Thyroid gland (tissue), 4 donors: ENCODE data around the gene MRPL17. TPM values are rescaled to one million over a fixed set of nuclear protein-coding genes. Genes with fewer than 3 reads are reported as not detected.

Experiments used
- DNase-seq, 2 donors: peaks; one replicate each; pipeline ENCODE4 v3.0.0-alpha.2; 2019
- H3K27ac ChIP-seq, 3 donors: fragments of 200-600 bp; sonication (generic); 1 replicate in 2 of 3; 2 replicates in 1 of 3; pipeline ENCODE4 v1.5.1; 2016 to 2019; ENCODE audit warnings: mild to moderate bottlenecking in 1 of 3, moderate library complexity in 1 of 3
- H3K27me3 ChIP-seq: fragments of 200-600 bp; sonication (generic); one replicate; pipeline ENCODE4 v1.5.1; 2019
- H3K36me3 ChIP-seq, 2 donors: fragments of 200-600 bp; sonication (generic); one replicate each; pipeline ENCODE4 v1.5.1; 2016 to 2019
- H3K4me1 ChIP-seq, 2 donors: fragments of 200-600 bp; sonication (generic); one replicate each; pipeline ENCODE4 v1.5.1; 2017 to 2019
- H3K4me3 ChIP-seq, 3 donors: fragments of 200-600 bp; sonication (generic); replicated peaks in 1 of 3; 1 replicate in 2 of 3; 2 replicates in 1 of 3; pipeline ENCODE4 v1.5.1; 2016; ENCODE audit warnings: mild to moderate bottlenecking in 1 of 3
- H3K9me3 ChIP-seq: fragments of 200-600 bp; sonication (generic); one replicate; pipeline ENCODE4 v1.5.1; 2017
- POLR2A ChIP-seq, 2 donors: fragments of 450-650 bp; IDR thresholded peaks; one replicate each; pipeline ENCODE4 v1.6.1; 2017; ENCODE audit warnings: antibody characterized with exemption in 2 of 2, mild to moderate bottlenecking in 2 of 2, moderate library complexity in 1 of 2
- WGBS, 2 donors: methylation state at CpG; one replicate each; pipeline ENCODE4 v1.1.5; 2017; 5-methylcytosine and 5-hydroxymethylcytosine counted together
- intact Hi-C: fragments of 100-400 bp; cut with DNase I; formaldehyde crosslinking; loops from one replicate; pipeline ENCODE4 v1.15.1; 2023
- total RNA-seq, 4 donors: library from RNA; depleted of rRNA; stranded (reverse); fragments of >200 nt; gene quantifications; one replicate each; pipeline ENCODE4 v1.2.3, GENCODE V29; 2016
- TF ChIP-seq, protein P1 (sequence below), 6 experiments: fragments of 200-600 bp in 3 of 6; fragments of 450-650 bp in 3 of 6; sonication (generic) in 3 of 6; IDR thresholded peaks; one replicate each; pipeline ENCODE4 v1.5.1; 2016 to 2019; ENCODE audit warnings: antibody characterized with exemption in 6 of 6, mild to moderate bottlenecking in 2 of 6, inconsistent platforms in 1 of 6, moderate library complexity in 1 of 6

MRPL17 gene
- total RNA-seq, 4 donors from 2014 or later: 37.8 to 579 (median 144) TPM

DNA sequence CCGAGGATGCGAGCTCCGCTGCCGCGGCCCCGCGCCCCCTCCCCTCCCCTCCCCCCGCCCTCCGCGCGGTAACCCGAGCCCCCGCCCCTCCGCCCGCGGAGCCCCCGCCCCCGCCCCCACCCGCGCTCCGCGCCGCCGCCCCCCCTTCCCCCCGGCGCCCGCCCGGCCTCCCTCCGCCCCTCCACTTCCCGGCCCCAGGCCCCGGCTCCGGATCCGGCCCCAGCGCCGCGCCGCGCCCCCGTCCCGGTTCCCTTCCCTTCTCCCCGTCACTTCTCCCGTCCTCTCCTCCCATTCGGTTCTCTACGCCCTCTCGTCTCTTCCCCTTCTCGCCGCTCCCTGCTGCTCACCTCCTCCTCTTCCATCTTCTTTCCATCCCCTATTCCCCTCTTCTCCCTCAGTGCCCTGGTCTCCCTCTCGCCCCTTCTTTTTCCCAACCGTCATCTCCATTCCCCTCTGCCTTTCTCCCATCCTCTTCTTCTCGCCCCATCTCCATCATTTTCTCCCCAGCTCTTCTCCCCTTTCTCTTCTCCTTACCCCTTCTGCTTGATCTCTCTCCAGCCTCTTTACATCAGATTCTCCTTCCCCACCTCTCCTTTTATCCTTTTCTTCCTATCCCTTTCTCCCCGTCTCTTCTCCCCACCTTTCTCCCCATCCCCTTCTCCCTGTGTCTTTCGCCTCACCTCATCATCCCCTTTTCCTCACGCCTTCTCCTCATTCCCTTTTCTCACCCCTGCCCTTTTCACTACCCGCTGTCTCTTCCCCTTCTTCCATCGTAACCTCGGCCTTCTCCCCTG is 27.2 kb downstream of the MRPL17 start, which contains the start of gene DCHS1:
Gene DCHS1 (minus strand): TSS at position 20 of the 794 bp plus-strand sequence. CDS start 14,196 bp downstream, outside the sequence.
- Histone ChIP-seq H3K27me3 (no peaks in the 10 kb centered on the region), H3K4me1 (no peaks in the 10 kb centered on the region), H3K9me3 (no peaks in the 10 kb centered on the region), H3K27ac (peak within 1 kb of the TSS in 1 of 3 donors; percentile 30), H3K36me3 (no peaks in the 10 kb centered on the region), H3K4me3 (peak within 1 kb of the TSS in 1 of 3 donors; percentile 31)
- WGBS, 2 donors: 18 to 20% methylated on average over 19 to 22 of the region's 56 CpGs
- intact Hi-C loops: no loop called here
- TF ChIP-seq POLR2A (IDR thresholded peaks at IDR 0.05): no peak
- TF ChIP-seq, protein P1, sequence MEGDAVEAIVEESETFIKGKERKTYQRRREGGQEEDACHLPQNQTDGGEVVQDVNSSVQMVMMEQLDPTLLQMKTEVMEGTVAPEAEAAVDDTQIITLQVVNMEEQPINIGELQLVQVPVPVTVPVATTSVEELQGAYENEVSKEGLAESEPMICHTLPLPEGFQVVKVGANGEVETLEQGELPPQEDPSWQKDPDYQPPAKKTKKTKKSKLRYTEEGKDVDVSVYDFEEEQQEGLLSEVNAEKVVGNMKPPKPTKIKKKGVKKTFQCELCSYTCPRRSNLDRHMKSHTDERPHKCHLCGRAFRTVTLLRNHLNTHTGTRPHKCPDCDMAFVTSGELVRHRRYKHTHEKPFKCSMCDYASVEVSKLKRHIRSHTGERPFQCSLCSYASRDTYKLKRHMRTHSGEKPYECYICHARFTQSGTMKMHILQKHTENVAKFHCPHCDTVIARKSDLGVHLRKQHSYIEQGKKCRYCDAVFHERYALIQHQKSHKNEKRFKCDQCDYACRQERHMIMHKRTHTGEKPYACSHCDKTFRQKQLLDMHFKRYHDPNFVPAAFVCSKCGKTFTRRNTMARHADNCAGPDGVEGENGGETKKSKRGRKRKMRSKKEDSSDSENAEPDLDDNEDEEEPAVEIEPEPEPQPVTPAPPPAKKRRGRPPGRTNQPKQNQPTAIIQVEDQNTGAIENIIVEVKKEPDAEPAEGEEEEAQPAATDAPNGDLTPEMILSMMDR (IDR thresholded peaks at IDR 0.05): no peak
- DNase-seq: no peak

DNA sequence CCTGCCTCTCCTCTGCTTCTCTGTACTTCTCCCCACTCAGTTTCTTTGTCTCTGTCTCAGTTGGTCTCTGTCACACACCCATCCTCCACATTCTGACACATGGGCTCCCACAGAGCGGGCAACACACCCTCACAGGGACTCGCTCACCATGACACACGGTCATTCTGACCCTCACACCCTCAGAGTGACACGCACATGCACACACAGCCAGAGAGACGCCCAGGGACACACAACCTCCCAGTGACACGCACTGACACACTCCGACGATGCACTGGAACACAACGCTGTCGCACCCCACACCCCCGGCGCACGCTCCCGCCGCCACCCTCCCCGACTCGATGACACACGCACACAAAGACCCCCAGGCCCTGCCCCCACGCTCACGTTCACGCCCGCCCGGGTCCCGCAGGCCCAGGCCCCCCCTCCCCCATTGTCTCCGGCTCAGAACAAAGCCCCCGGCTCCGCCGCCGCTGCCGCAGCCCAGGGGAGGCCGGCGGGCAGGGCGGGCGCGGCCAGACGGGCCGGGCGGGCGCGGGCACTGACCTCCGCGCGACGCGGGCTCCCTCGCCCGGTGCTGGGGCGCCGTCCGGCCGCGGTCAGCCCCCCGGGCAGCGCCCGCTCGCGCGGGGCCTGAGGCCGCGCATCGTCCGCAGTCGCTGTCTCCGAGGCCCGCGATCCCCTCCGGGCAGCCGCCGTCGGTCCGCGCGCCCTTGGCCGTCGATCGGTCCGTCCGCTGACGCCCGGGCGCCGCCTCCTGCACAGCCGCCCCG is 27.9 kb downstream of the MRPL17 start:
- 12 to 15% methylated on average over 8 to 10 of the region's 84 CpGs for WGBS, 2 donors
- H3K9me3 ChIP-seq: no peaks in the 10 kb centered on the region
- intact Hi-C loops: no loop called here
- H3K4me1 ChIP-seq: no peaks in the 10 kb centered on the region
- TF ChIP-seq, protein P1 (IDR thresholded peaks at IDR 0.05): no peak
- TF ChIP-seq POLR2A (IDR thresholded peaks at IDR 0.05): no peak
- H3K27ac ChIP-seq: peak overlapping the region in 1 of 3 donors; percentile 30
- no peaks in the 10 kb centered on the region for H3K36me3 ChIP-seq
- peak overlapping the region in 1 of 3 donors; percentile 31 for H3K4me3 ChIP-seq
- H3K27me3 ChIP-seq: no peaks in the 10 kb centered on the region
- peak; percentile 18 to 19 for DNase-seq

- no peaks in the 10 kb centered on the region for H3K36me3 ChIP-seq
- no peaks in the 10 kb centered on the region for H3K9me3 ChIP-seq
- TF ChIP-seq POLR2A (IDR thresholded peaks at IDR 0.05): no peak
- TF ChIP-seq, protein P1 (IDR thresholded peaks at IDR 0.05): no peak
- WGBS, 2 donors: 54 to 56% methylated on average over 9 of the region's 9 CpGs
- DNase-seq: no peak
- no peak overlapping the region for H3K4me3 ChIP-seq
- intact Hi-C loops: no loop called here
- no peak overlapping the region for H3K27ac ChIP-seq
- H3K4me1 ChIP-seq: no peaks in the 10 kb centered on the region
- no peaks in the 10 kb centered on the region for H3K27me3 ChIP-seq
Observed at GRCh38 chr11:6654281-6655019, 28.7 kb downstream of the MRPL17 start.

DNA sequence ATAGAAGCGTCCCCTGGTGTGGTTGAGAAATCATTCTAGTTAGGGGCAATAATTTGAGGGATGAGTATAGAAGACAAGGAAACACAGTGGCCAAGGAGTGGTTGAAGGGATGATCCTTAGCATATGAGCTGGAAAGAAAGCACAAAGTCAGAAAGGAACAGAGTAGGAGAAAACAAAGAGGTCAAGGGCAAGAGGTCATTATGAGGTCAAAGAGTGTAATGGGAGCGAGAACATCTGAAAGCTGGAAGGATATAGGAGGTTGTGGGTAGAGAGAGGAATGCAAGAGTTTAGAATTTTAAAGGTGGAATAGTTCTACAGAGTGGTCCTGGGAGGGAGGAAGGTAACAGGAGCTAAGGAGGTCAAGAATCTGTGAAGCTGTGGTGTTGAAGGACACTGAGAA is 29.5 kb downstream of the MRPL17 start:
- H3K4me1 ChIP-seq: no peaks in the 10 kb centered on the region

More for the DNA sequence above, 29.5 kb downstream of the MRPL17 start:
- Histone ChIP-seq H3K4me3 (no peak overlapping the region), H3K9me3 (no peaks in the 10 kb centered on the region), H3K36me3 (no peaks in the 10 kb centered on the region), H3K27me3 (no peaks in the 10 kb centered on the region), H3K27ac (no peak overlapping the region)
- TF ChIP-seq POLR2A (IDR thresholded peaks at IDR 0.05): no peak
- TF ChIP-seq, protein P1 (IDR thresholded peaks at IDR 0.05): no peak
- no peak for DNase-seq
- WGBS, 2 donors: 92 to 94% methylated on average over 2 of the region's 2 CpGs
- intact Hi-C loops: no loop called here
